ENCODE data around the gene MTHFD2L.

Gene MTHFD2L

DNA sequence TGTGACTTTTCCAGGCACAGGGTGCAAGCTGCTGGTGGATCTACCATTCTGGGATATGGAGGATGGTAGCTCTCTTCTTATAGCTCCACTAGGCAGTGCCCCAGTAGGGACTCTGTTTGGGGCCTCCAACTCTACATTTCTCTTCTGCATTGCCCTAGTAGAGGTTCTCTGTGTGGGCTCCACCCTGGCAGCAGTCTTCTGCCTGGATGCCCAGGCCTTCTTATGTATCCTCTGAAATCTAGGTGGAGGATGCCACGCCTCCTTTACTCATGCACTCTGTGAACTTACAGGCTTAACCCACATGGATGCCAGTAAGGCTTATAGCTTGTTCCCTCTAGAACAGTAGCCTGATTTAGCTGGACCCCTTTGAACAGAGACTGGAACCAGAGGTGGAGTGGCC is 186.1 kb downstream of the MTHFD2L start:
- DNase-seq: no peak

All from NCI-H345 (cell line).